ENCODE results near the gene ZBTB7B.
A peak's percentile ranks its signal among the peaks of the same experiment; 100 is the strongest.

Gene ZBTB7B

DNA sequence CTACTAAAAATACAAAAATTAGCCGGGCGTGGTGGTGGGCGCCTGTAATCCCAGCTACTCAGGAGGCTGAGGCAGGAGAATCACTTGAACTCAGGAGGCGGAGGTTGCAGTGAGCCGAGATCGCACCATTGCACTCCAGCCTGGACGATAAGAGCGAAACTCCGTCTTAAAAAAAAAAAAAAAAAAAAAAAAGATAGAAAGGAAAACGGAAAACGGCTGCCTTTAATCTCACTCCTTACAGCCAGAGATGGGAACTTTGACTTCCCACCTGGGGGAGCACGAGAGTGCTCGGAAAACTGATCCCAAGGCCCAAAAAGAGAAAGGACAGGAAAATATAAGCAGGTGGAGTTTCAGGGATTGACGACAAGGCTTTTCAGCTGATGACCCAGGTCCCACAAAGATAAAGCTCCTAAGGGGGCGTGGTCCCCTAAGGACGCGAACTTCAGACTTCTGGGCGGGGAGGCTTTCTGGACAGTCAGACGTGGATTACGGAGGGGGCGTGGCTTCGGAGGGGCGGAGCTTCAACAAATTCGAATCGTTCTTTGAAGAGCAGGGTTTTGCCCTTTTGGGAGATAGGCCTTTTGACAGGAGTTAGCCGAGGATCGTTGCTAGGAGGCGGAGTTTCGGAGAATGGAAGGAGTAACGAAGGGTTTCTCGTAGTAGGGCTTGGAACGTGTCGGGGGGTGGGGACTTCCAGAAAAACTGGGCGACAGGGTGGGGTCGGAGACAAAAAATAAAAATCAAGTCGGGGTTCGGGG, 29.1 kb upstream of the ZBTB7B start:
- TF ChIP-seq GATA3 (IDR thresholded peaks at IDR 0.05; ENCODE audit: low read depth, low read length): no peak
- peak; percentile 82 for TF ChIP-seq GATA2 (IDR thresholded peaks at IDR 0.05; ENCODE audit: low read depth, low read length)

GRCh38 chr1:154974102-154974807, 28.3 kb upstream of the ZBTB7B start, which contains the start of gene CKS1B:
Gene CKS1B, plus strand, starts transcription at chr1:154974681. Its CDS starts 65 bp downstream, at chr1:154974746.
- TF ChIP-seq GATA2 (IDR thresholded peaks at IDR 0.05; ENCODE audit: low read depth, low read length): no peak
- no peak for TF ChIP-seq GATA3 (IDR thresholded peaks at IDR 0.05; ENCODE audit: low read depth, low read length)

- TF ChIP-seq GATA3 (IDR thresholded peaks at IDR 0.05; ENCODE audit: low read depth, low read length) (no peak), GATA2 (IDR thresholded peaks at IDR 0.05; ENCODE audit: low read depth, low read length) (no peak)
Measured at GRCh38 chr1:154974808-154975408, 27.7 kb upstream of the ZBTB7B start.

- TF ChIP-seq GATA2 (IDR thresholded peaks at IDR 0.05; ENCODE audit: low read depth, low read length) (no peak), GATA3 (IDR thresholded peaks at IDR 0.05; ENCODE audit: low read depth, low read length) (no peak)
Measured at GRCh38 chr1:154975409-154976059, 27.1 kb upstream of the ZBTB7B start.

DNA sequence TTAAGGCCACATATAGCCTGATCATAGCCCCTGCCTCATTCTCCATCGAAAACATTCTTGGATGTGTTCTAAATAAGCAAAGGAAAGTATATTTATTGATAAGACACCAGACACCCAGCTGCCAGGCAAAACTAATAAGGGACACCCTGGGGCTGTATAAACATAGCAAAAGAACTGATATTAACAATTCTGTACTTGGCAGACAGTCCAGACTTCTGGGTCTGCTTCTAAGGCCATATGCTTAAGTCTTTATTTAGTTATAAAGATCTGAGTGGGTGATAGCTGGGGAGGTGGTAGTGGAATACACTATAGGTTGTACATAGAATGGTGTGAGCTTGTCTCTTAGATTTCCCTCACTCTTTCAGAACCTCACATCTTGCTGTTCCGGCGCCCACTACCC, 24.2 kb upstream of the ZBTB7B start:
- TF ChIP-seq GATA3 (IDR thresholded peaks at IDR 0.05; ENCODE audit: low read depth, low read length) (no peak), GATA2 (IDR thresholded peaks at IDR 0.05; ENCODE audit: low read depth, low read length) (peak; percentile 76)

DNA sequence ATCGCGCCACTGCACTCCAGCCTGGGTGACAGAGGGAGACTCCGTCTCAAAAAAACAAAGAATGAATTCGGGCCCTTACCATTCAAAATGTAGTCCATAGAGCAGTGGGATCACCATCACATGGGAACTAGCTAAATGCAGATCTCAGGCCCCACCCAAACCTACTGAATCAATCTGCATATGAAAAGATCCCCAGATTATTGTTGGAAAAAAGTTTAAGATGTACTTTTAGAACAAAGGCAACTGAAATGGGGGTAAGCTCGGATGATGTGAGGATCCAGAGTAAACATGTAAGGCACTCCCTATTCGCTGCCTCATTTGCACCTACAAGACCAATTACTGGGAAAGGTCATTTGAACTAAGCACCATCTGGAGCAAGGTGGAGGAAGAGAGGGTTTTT, 20.3 kb upstream of the ZBTB7B start:
- TF ChIP-seq GATA3 (IDR thresholded peaks at IDR 0.05; ENCODE audit: low read depth, low read length) (no peak), GATA2 (IDR thresholded peaks at IDR 0.05; ENCODE audit: low read depth, low read length) (no peak)

GRCh38 chr1:154982897-154983648, 19.5 kb upstream of the ZBTB7B start, which contains the start of gene FLAD1:
Gene FLAD1, plus strand, starts transcription at chr1:154983344. Its CDS starts 351 bp downstream, at chr1:154983695.
- TF ChIP-seq GATA2 (IDR thresholded peaks at IDR 0.05; ENCODE audit: low read depth, low read length) (no peak), GATA3 (IDR thresholded peaks at IDR 0.05; ENCODE audit: low read depth, low read length) (no peak)

- TF ChIP-seq GATA2 (IDR thresholded peaks at IDR 0.05; ENCODE audit: low read depth, low read length) (no peak), GATA3 (IDR thresholded peaks at IDR 0.05; ENCODE audit: low read depth, low read length) (no peak)
Measured at GRCh38 chr1:154983776-154984466, 18.7 kb upstream of the ZBTB7B start.

GRCh38 chr1:154987326-154987725, 15.3 kb upstream of the ZBTB7B start:
- TF ChIP-seq GATA2 (IDR thresholded peaks at IDR 0.05; ENCODE audit: low read depth, low read length) (no peak), GATA3 (IDR thresholded peaks at IDR 0.05; ENCODE audit: low read depth, low read length) (no peak)

DNA sequence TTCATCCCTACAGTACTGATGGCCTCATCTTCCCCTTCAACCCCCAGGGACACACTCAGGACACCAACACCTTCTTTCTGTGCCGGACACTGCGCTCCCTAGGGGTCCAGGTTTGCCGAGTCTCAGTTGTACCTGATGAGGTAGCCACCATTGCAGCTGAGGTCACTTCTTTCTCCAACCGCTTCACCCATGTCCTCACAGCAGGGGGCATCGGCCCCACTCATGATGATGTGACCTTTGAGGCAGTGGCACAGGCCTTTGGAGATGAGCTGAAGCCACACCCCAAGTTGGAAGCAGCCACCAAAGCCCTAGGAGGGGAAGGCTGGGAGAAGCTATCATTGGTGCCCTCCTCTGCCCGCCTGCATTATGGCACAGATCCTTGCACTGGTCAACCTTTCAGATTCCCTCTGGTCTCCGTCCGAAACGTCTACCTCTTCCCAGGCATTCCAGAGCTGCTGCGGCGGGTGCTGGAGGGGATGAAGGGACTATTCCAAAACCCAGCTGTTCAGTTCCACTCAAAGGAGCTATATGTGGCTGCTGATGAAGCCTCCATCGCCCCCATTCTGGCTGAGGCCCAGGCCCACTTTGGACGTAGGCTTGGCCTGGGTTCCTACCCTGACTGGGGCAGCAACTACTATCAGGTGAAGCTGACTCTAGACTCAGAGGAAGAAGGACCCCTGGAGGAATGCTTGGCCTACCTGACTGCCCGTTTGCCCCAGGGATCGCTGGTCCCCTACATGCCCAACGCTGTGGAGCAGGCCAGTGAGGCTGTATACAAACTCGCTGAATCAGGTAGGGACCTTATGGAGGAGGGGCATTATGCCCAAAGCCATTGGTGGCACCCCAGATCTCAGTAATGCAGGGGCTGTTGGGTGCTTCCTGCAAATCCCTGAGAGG, 14.3 kb upstream of the ZBTB7B start:
- TF ChIP-seq GATA3 (IDR thresholded peaks at IDR 0.05; ENCODE audit: low read depth, low read length) (no peak), GATA2 (IDR thresholded peaks at IDR 0.05; ENCODE audit: low read depth, low read length) (no peak)

GRCh38 chr1:154989195-154989860, 13.3 kb upstream of the ZBTB7B start:
- TF ChIP-seq GATA3 (IDR thresholded peaks at IDR 0.05; ENCODE audit: low read depth, low read length) (no peak), GATA2 (IDR thresholded peaks at IDR 0.05; ENCODE audit: low read depth, low read length) (no peak)

Data from SH-SY5Y (cell line).